Limb (tissue), 2 donors: ENCODE data around the gene TRIM25.

Source experiments
- DNase-seq, 2 donors: peaks; one replicate each; pipeline ENCODE4 v3.0.0-alpha.2; 2016; ENCODE audit errors: extremely low spot score in 2 of 2

TRIM25 gene

GRCh38 chr17:56896217-56896967, 17.5 kb downstream of the TRIM25 start:
- no peak for DNase-seq

GRCh38 chr17:56894859-56895455, 18.9 kb downstream of the TRIM25 start:
- DNase-seq, result no peak

GRCh38 chr17:56893503-56893902, 20.3 kb downstream of the TRIM25 start:
- DNase-seq, result no peak

GRCh38 chr17:56892333-56892732, 21.5 kb downstream of the TRIM25 start:
- no peak for DNase-seq

GRCh38 chr17:56891751-56892150, 22.1 kb downstream of the TRIM25 start:
- no peak for DNase-seq

GRCh38 chr17:56890906-56891674, 22.8 kb downstream of the TRIM25 start:
- DNase-seq, result no peak

- no peak for DNase-seq
Measured at GRCh38 chr17:56890390-56890789, 23.5 kb downstream of the TRIM25 start.

GRCh38 chr17:56887552-56888467, 26.0 kb downstream of the TRIM25 start:
- no peak for DNase-seq

GRCh38 chr17:56887105-56887504, 26.7 kb downstream of the TRIM25 start:
- no peak for DNase-seq

GRCh38 chr17:56886288-56886731, 27.5 kb downstream of the TRIM25 start:
- no peak for DNase-seq

GRCh38 chr17:56885312-56885657, 28.6 kb downstream of the TRIM25 start:
- no peak for DNase-seq

- no peak for DNase-seq
Measured at GRCh38 chr17:56884483-56885311, 29.2 kb downstream of the TRIM25 start.

- DNase-seq, result no peak
Measured at GRCh38 chr17:56883616-56884015, 30.2 kb downstream of the TRIM25 start.

- DNase-seq, result no peak
Measured at GRCh38 chr17:56881685-56882295, 32.1 kb downstream of the TRIM25 start.

GRCh38 chr17:56880571-56880970, 33.3 kb downstream of the TRIM25 start:
- DNase-seq, result no peak

- DNase-seq, result no peak
Measured at GRCh38 chr17:56880133-56880532, 33.7 kb downstream of the TRIM25 start.

GRCh38 chr17:56879280-56879679, 34.6 kb downstream of the TRIM25 start:
- no peak for DNase-seq

GRCh38 chr17:56876766-56877179, 37.1 kb downstream of the TRIM25 start:
- DNase-seq, result no peak

GRCh38 chr17:56870081-56870651, 43.7 kb downstream of the TRIM25 start:
- no peak for DNase-seq

- DNase-seq, result no peak
Measured at GRCh38 chr17:56868716-56869115, 45.1 kb downstream of the TRIM25 start.
